ENCODE results near the gene CCL16. TPM values are rescaled to one million over a fixed set of nuclear protein-coding genes. Genes with fewer than 3 reads are reported as not detected.

The CCL16 gene
- total and polyA plus RNA-seq, 2 experiments from 2014 or later: not detected

DNA sequence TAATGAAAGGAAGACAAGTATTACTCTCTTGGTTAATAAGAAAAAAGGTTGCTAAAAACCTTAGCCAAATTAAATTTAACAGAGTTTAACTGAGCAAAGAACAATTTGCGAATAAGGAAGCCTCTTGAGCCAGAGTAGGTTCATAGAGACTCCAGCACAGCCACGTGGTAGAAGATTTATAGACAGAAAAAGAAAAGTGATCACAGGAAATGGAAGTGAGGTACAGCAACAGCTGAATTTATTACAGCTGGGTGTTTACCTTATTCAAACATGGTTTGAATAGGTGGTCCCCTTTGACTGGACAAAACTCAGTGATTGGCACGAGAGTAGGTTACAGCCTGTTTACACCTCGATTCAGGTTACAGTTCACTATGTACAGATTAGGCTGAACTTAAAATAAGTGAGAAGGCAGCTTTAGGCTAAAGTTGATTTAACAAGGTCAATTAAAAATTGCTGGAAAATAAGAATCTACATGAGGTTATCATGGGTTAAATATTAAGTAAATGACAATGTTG lies 23.4 kb upstream of the CCL16 start:
- Mint-ChIP-seq H3K27me3 (ENCODE audit: insufficient read depth, low read depth, poor library complexity) (no peaks in the 10 kb centered on the region), H3K9me3 (peaks cover 26% of the 10 kb centered on the region), H3K4me1 (peaks cover 7% of the 10 kb centered on the region), H3K27ac (no peak overlapping the region), H3K4me3 (no peak overlapping the region), H3K36me3 (ENCODE audit: low read depth) (peaks cover 7% of the 10 kb centered on the region; the same call in 2 of the 3 replicates)
- H3F3A ChIP-seq (replicated peaks; ENCODE audit: low read depth): no peaks in the 10 kb centered on the region
- no peaks in the 10 kb centered on the region for H3K36me3 ChIP-seq (ENCODE audit: insufficient read depth)
- no peak for DNase-seq (ENCODE audit: low spot score)
- no peaks in the 10 kb centered on the region for H4K20me1 ChIP-seq (replicated peaks; ENCODE audit: insufficient read depth)
- peaks cover 3% of the 10 kb centered on the region; the same call in 1 of the 2 replicates for H3K9me2 ChIP-seq (ENCODE audit: insufficient read depth)
- no peak overlapping the region for H3K4me3 ChIP-seq
- no peaks in the 10 kb centered on the region for H3K27me3 ChIP-seq (ENCODE audit: insufficient read depth)
- H3K79me2 ChIP-seq (replicated peaks; ENCODE audit: insufficient read depth): no peaks in the 10 kb centered on the region
- H3K27ac ChIP-seq (ENCODE audit: low read depth): no peak overlapping the region
- H3K4me1 ChIP-seq (ENCODE audit: insufficient read depth): no peaks in the 10 kb centered on the region
- ATAC-seq: no peak
- H3K4me2 ChIP-seq: no peak overlapping the region
- no peak for TF ChIP-seq POLR2AphosphoS5 (IDR thresholded peaks at IDR 0.05; ENCODE audit: low read depth)
- TF ChIP-seq, protein P1, sequence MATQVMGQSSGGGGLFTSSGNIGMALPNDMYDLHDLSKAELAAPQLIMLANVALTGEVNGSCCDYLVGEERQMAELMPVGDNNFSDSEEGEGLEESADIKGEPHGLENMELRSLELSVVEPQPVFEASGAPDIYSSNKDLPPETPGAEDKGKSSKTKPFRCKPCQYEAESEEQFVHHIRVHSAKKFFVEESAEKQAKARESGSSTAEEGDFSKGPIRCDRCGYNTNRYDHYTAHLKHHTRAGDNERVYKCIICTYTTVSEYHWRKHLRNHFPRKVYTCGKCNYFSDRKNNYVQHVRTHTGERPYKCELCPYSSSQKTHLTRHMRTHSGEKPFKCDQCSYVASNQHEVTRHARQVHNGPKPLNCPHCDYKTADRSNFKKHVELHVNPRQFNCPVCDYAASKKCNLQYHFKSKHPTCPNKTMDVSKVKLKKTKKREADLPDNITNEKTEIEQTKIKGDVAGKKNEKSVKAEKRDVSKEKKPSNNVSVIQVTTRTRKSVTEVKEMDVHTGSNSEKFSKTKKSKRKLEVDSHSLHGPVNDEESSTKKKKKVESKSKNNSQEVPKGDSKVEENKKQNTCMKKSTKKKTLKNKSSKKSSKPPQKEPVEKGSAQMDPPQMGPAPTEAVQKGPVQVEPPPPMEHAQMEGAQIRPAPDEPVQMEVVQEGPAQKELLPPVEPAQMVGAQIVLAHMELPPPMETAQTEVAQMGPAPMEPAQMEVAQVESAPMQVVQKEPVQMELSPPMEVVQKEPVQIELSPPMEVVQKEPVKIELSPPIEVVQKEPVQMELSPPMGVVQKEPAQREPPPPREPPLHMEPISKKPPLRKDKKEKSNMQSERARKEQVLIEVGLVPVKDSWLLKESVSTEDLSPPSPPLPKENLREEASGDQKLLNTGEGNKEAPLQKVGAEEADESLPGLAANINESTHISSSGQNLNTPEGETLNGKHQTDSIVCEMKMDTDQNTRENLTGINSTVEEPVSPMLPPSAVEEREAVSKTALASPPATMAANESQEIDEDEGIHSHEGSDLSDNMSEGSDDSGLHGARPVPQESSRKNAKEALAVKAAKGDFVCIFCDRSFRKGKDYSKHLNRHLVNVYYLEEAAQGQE (IDR thresholded peaks at IDR 0.05; ENCODE audit: unreplicated experiment): no peak
- no peak for TF ChIP-seq NANOG (IDR thresholded peaks at IDR 0.05; ENCODE audit: borderline replicate concordance)
- no peak for TF ChIP-seq STAT1 (IDR thresholded peaks at IDR 0.05; ENCODE audit: unreplicated experiment)
- TF ChIP-seq, protein P2, sequence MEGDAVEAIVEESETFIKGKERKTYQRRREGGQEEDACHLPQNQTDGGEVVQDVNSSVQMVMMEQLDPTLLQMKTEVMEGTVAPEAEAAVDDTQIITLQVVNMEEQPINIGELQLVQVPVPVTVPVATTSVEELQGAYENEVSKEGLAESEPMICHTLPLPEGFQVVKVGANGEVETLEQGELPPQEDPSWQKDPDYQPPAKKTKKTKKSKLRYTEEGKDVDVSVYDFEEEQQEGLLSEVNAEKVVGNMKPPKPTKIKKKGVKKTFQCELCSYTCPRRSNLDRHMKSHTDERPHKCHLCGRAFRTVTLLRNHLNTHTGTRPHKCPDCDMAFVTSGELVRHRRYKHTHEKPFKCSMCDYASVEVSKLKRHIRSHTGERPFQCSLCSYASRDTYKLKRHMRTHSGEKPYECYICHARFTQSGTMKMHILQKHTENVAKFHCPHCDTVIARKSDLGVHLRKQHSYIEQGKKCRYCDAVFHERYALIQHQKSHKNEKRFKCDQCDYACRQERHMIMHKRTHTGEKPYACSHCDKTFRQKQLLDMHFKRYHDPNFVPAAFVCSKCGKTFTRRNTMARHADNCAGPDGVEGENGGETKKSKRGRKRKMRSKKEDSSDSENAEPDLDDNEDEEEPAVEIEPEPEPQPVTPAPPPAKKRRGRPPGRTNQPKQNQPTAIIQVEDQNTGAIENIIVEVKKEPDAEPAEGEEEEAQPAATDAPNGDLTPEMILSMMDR (conservative IDR thresholded peaks at IDR 0.05; ENCODE audit: low read depth in 2 of 2): no peak
- TF ChIP-seq, protein P3, sequence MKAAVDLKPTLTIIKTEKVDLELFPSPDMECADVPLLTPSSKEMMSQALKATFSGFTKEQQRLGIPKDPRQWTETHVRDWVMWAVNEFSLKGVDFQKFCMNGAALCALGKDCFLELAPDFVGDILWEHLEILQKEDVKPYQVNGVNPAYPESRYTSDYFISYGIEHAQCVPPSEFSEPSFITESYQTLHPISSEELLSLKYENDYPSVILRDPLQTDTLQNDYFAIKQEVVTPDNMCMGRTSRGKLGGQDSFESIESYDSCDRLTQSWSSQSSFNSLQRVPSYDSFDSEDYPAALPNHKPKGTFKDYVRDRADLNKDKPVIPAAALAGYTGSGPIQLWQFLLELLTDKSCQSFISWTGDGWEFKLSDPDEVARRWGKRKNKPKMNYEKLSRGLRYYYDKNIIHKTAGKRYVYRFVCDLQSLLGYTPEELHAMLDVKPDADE (IDR thresholded peaks at IDR 0.05): no peak
- TF ChIP-seq, protein P4, sequence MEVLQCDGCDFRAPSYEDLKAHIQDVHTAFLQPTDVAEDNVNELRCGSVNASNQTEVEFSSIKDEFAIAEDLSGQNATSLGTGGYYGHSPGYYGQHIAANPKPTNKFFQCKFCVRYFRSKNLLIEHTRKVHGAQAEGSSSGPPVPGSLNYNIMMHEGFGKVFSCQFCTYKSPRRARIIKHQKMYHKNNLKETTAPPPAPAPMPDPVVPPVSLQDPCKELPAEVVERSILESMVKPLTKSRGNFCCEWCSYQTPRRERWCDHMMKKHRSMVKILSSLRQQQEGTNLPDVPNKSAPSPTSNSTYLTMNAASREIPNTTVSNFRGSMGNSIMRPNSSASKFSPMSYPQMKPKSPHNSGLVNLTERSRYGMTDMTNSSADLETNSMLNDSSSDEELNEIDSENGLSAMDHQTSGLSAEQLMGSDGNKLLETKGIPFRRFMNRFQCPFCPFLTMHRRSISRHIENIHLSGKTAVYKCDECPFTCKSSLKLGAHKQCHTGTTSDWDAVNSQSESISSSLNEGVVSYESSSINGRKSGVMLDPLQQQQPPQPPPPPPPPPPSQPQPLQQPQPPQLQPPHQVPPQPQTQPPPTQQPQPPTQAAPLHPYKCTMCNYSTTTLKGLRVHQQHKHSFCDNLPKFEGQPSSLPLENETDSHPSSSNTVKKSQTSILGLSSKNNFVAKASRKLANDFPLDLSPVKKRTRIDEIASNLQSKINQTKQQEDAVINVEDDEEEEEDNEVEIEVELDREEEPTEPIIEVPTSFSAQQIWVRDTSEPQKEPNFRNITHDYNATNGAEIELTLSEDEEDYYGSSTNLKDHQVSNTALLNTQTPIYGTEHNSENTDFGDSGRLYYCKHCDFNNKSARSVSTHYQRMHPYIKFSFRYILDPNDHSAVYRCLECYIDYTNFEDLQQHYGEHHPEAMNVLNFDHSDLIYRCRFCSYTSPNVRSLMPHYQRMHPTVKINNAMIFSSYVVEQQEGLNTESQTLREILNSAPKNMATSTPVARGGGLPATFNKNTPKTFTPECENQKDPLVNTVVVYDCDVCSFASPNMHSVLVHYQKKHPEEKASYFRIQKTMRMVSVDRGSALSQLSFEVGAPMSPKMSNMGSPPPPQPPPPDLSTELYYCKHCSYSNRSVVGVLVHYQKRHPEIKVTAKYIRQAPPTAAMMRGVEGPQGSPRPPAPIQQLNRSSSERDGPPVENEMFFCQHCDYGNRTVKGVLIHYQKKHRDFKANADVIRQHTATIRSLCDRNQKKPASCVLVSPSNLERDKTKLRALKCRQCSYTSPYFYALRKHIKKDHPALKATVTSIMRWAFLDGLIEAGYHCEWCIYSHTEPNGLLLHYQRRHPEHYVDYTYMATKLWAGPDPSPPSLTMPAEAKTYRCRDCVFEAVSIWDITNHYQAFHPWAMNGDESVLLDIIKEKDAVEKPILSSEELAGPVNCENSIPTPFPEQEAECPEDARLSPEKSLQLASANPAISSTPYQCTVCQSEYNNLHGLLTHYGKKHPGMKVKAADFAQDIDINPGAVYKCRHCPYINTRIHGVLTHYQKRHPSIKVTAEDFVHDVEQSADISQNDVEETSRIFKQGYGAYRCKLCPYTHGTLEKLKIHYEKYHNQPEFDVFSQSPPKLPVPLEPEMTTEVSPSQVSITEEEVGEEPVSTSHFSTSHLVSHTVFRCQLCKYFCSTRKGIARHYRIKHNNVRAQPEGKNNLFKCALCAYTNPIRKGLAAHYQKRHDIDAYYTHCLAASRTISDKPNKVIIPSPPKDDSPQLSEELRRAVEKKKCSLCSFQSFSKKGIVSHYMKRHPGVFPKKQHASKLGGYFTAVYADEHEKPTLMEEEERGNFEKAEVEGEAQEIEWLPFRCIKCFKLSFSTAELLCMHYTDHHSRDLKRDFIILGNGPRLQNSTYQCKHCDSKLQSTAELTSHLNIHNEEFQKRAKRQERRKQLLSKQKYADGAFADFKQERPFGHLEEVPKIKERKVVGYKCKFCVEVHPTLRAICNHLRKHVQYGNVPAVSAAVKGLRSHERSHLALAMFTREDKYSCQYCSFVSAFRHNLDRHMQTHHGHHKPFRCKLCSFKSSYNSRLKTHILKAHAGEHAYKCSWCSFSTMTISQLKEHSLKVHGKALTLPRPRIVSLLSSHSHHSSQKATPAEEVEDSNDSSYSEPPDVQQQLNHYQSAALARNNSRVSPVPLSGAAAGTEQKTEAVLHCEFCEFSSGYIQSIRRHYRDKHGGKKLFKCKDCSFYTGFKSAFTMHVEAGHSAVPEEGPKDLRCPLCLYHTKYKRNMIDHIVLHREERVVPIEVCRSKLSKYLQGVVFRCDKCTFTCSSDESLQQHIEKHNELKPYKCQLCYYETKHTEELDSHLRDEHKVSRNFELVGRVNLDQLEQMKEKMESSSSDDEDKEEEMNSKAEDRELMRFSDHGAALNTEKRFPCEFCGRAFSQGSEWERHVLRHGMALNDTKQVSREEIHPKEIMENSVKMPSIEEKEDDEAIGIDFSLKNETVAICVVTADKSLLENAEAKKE (CRISPR knock-in tag; IDR thresholded peaks at IDR 0.05): no peak
- no peak for TF ChIP-seq ZNF114 (CRISPR knock-in tag; IDR thresholded peaks at IDR 0.05)
- no peak for TF ChIP-seq EZH2 (IDR thresholded peaks at IDR 0.05; ENCODE audit: low read depth, unreplicated experiment)
- TF ChIP-seq EZH2phosphoT487 (IDR thresholded peaks at IDR 0.05; ENCODE audit: unreplicated experiment): no peak
- TF ChIP-seq ZNF331 (CRISPR knock-in tag; IDR thresholded peaks at IDR 0.05; ENCODE audit: low read depth): no peak
- no peak for TF ChIP-seq JUNB (IDR thresholded peaks at IDR 0.05; ENCODE audit: unreplicated experiment)
- no peak for TF ChIP-seq CREB1 (CRISPR knock-in tag; IDR thresholded peaks at IDR 0.05; ENCODE audit: low read depth)
- no peak overlapping the region; the same call in 1 of the 2 replicates for H2AFZ ChIP-seq
